22Rv1 (cell line): ENCODE data around the gene ZNF358.

Experiments
- ZFX ChIP-seq: fragments of 450-650 bp; IDR thresholded peaks from 2 replicates; pipeline ENCODE4 v1.6.1; 2017; ENCODE audit warnings: antibody characterized with exemption, borderline replicate concordance
- TF ChIP-seq, protein P1 (sequence below): fragments of 450-650 bp; IDR thresholded peaks from 2 replicates; pipeline ENCODE4 v1.5.1; 2017; ENCODE audit warnings: mild to moderate bottlenecking

DNA sequence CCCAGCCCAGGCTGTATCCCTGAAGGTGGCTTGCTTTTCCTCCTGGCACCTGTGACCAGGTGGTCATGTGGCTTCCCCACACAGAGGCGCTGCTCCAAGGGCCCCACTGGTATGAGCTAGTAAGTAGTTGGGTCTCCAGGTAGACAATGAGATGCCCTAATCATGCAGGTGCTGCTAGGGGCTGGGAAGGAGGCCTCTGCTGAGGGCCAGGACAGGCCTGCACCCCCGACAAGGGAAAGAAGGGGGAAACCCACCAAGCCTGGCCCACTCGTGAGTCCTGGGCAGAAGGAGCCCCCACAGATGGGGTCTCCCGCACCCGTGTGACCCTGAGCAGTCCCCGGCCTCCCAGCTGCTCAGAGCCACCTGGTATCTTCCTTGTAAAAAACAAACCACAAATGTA, 40.2 kb upstream of the ZNF358 start:
- TF ChIP-seq, protein P1, sequence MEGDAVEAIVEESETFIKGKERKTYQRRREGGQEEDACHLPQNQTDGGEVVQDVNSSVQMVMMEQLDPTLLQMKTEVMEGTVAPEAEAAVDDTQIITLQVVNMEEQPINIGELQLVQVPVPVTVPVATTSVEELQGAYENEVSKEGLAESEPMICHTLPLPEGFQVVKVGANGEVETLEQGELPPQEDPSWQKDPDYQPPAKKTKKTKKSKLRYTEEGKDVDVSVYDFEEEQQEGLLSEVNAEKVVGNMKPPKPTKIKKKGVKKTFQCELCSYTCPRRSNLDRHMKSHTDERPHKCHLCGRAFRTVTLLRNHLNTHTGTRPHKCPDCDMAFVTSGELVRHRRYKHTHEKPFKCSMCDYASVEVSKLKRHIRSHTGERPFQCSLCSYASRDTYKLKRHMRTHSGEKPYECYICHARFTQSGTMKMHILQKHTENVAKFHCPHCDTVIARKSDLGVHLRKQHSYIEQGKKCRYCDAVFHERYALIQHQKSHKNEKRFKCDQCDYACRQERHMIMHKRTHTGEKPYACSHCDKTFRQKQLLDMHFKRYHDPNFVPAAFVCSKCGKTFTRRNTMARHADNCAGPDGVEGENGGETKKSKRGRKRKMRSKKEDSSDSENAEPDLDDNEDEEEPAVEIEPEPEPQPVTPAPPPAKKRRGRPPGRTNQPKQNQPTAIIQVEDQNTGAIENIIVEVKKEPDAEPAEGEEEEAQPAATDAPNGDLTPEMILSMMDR: no peak
- no peak for TF ChIP-seq ZFX
